GM20000 (cell line): ENCODE results near the gene RAD50.

ENCODE experiments used
- DNase-seq: peaks from one replicate; pipeline ENCODE4 v3.0.0; 2012; ENCODE audit warnings: low spot score
- TF ChIP-seq, protein P1 (sequence below): IDR thresholded peaks from 2 replicates; pipeline ENCODE4 v1.5.1; 2012; ENCODE audit warnings: mild to moderate bottlenecking, control low read depth; ENCODE audit errors: extremely low read depth, missing control alignments

Gene RAD50

DNA sequence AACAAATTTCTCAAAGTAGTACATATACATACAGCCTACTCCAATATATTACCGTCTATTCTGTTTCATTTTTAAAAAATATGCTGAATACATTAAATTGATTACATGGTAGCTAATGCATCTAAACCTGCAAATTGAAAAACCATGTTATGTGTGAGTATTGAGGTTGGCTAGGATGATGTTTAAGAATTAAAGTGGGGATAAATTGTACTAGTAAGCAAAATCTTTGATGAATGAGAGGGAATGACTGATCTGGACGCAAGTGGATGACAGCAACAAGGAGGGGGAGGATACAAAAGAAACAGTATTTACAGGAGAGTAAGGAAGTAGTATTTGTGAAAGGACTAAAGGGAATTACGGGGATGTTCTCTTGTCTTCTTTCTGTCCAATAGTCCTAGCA lies 37.4 kb downstream of the RAD50 start:
- TF ChIP-seq, protein P1, sequence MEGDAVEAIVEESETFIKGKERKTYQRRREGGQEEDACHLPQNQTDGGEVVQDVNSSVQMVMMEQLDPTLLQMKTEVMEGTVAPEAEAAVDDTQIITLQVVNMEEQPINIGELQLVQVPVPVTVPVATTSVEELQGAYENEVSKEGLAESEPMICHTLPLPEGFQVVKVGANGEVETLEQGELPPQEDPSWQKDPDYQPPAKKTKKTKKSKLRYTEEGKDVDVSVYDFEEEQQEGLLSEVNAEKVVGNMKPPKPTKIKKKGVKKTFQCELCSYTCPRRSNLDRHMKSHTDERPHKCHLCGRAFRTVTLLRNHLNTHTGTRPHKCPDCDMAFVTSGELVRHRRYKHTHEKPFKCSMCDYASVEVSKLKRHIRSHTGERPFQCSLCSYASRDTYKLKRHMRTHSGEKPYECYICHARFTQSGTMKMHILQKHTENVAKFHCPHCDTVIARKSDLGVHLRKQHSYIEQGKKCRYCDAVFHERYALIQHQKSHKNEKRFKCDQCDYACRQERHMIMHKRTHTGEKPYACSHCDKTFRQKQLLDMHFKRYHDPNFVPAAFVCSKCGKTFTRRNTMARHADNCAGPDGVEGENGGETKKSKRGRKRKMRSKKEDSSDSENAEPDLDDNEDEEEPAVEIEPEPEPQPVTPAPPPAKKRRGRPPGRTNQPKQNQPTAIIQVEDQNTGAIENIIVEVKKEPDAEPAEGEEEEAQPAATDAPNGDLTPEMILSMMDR = no peak
- no peak for DNase-seq

- TF ChIP-seq, protein P1 = no peak
These were observed 38.8 kb downstream of the RAD50 start for GRCh38 chr5:132595624-132596023.

GRCh38 chr5:132601071-132601728 lies 44.4 kb downstream of the RAD50 start:
- DNase-seq = no peak
- TF ChIP-seq, protein P1 = no peak

More at GRCh38 chr5:132595624-132596023, 38.8 kb downstream of the RAD50 start:
- no peak for DNase-seq

GRCh38 chr5:132607095-132607494 lies 50.3 kb downstream of the RAD50 start:
- TF ChIP-seq, protein P1 = no peak
- DNase-seq = no peak

DNA sequence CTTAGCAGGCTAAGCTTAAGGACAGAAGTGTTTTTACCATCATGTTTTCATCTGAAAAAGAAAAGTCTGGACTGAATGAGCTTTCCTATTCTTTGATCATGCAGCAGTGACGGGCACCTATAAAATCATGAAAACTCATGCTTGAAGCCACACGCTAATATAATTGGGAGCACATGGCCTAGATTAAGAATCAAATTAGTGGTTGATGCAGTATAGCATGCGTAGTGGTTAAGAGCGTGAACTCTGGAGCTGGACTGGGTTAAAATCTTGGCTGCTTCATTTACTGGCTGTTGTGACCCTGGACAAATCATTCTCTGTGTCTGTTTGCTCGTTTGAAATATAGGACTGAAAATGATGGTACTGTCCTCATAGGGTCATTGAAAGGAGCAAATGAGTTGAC lies 51.3 kb downstream of the RAD50 start:
- no peak for DNase-seq
- TF ChIP-seq, protein P1 = no peak

DNA sequence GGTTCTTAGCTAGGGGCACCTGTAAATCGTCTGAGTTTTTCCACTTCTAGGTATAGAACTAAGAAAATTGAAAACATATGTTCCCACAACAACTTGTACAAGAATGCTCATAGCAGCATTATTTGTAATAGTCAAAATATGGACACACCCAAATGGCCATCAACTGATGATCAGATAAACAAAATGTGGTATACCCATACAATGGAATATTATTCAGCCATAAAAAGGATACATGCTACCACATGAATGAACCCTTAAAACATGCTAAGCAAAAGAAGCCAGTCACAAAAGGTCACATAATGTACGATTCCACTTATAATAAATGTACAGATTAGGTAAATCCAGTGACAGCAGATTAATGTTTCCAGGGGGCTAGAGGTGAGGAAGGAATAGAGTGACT lies 55.2 kb downstream of the RAD50 start:
- no peak for DNase-seq
- TF ChIP-seq, protein P1 = no peak

- TF ChIP-seq, protein P1 = no peak
- DNase-seq = no peak
These were observed 56.1 kb downstream of the RAD50 start for GRCh38 chr5:132612846-132613245.
